ENCODE measurements around the gene APCDD1L. TPM values are rescaled to one million over a fixed set of nuclear protein-coding genes. Genes with fewer than 3 reads are reported as not detected.

The APCDD1L gene
- total and polyA plus RNA-seq, 2 experiments from 2014 or later, result 0.23 TPM; not detected in 1

- H3K9me2 ChIP-seq (replicated peaks; ENCODE audit: insufficient read depth), result no peaks in the 10 kb centered on the region
- peaks cover 14% of the 10 kb centered on the region for H3K4me1 ChIP-seq (ENCODE audit: insufficient read depth)
- no peak for TF ChIP-seq CTCF (IDR thresholded peaks at IDR 0.05; ENCODE audit: poor library complexity)
- no peak for TF ChIP-seq EZH2 (IDR thresholded peaks at IDR 0.05; ENCODE audit: borderline replicate concordance)
- TF ChIP-seq EZH2phosphoT487 (IDR thresholded peaks at IDR 0.05; ENCODE audit: low read depth, severe bottlenecking, unreplicated experiment), result no peak
- H3K27ac ChIP-seq, result no peak overlapping the region
- peaks cover 75% of the 10 kb centered on the region for H3K79me2 ChIP-seq
- no peaks in the 10 kb centered on the region for H3K36me3 ChIP-seq (replicated peaks; ENCODE audit: insufficient read depth, low read depth)
- no peak for DNase-seq (ENCODE audit: low spot score)
- H3K4me3 ChIP-seq, result no peak overlapping the region
- WGBS (ENCODE audit: low lambda C conversion rate, missing lambda C conversion rate), result 15% methylated on average over 1 of the region's 1 CpG
- no peak overlapping the region for H3K4me2 ChIP-seq
- H3K27me3 ChIP-seq, result no peaks in the 10 kb centered on the region
- peaks cover 7% of the 10 kb centered on the region for H4K20me1 ChIP-seq (ENCODE audit: insufficient read depth, poor library complexity, severe bottlenecking)
- no peaks in the 10 kb centered on the region for H3K9me3 ChIP-seq (ENCODE audit: low read depth)
- no peak overlapping the region for H2AFZ ChIP-seq
Measured at GRCh38 chr20:58421497-58421850, 93.7 kb downstream of the APCDD1L start.

- Histone ChIP-seq H3K36me3 (replicated peaks; ENCODE audit: insufficient read depth, low read depth) (no peaks in the 10 kb centered on the region), H2AFZ (no peak overlapping the region), H3K27me3 (no peaks in the 10 kb centered on the region), H3K4me1 (ENCODE audit: insufficient read depth) (peaks cover 14% of the 10 kb centered on the region), H3K27ac (no peak overlapping the region), H4K20me1 (ENCODE audit: insufficient read depth, poor library complexity, severe bottlenecking) (peaks cover 12% of the 10 kb centered on the region), H3K4me3 (no peak overlapping the region), H3K9me2 (replicated peaks; ENCODE audit: insufficient read depth) (no peaks in the 10 kb centered on the region), H3K79me2 (peaks cover 75% of the 10 kb centered on the region), H3K9me3 (ENCODE audit: low read depth) (no peaks in the 10 kb centered on the region), H3K4me2 (no peak overlapping the region)
- TF ChIP-seq EZH2phosphoT487 (IDR thresholded peaks at IDR 0.05; ENCODE audit: low read depth, severe bottlenecking, unreplicated experiment), result no peak
- no peak for TF ChIP-seq EZH2 (IDR thresholded peaks at IDR 0.05; ENCODE audit: borderline replicate concordance)
- no peak for TF ChIP-seq CTCF (IDR thresholded peaks at IDR 0.05; ENCODE audit: poor library complexity)
- no peak for DNase-seq (ENCODE audit: low spot score)
- WGBS (ENCODE audit: low lambda C conversion rate, missing lambda C conversion rate), result 67% methylated on average over 5 of the region's 5 CpGs
Measured at GRCh38 chr20:58420798-58421496, 94.3 kb downstream of the APCDD1L start.

- peaks cover 68% of the 10 kb centered on the region for H3K79me2 ChIP-seq
- H3K27me3 ChIP-seq, result no peaks in the 10 kb centered on the region
- H2AFZ ChIP-seq, result no peak overlapping the region
- WGBS (ENCODE audit: low lambda C conversion rate, missing lambda C conversion rate), result 90% methylated on average over 5 of the region's 5 CpGs
- no peaks in the 10 kb centered on the region for H3K9me3 ChIP-seq (ENCODE audit: low read depth)
- H3K4me1 ChIP-seq (ENCODE audit: insufficient read depth), result peaks cover 5% of the 10 kb centered on the region
- H4K20me1 ChIP-seq (ENCODE audit: insufficient read depth, poor library complexity, severe bottlenecking), result peaks cover 23% of the 10 kb centered on the region
- no peak for DNase-seq (ENCODE audit: low spot score)
- H3K4me3 ChIP-seq, result no peak overlapping the region
- no peak overlapping the region for H3K27ac ChIP-seq
- no peaks in the 10 kb centered on the region for H3K36me3 ChIP-seq (replicated peaks; ENCODE audit: insufficient read depth, low read depth)
- H3K9me2 ChIP-seq (replicated peaks; ENCODE audit: insufficient read depth), result no peaks in the 10 kb centered on the region
- H3K4me2 ChIP-seq, result no peak overlapping the region
- no peak for TF ChIP-seq EZH2 (IDR thresholded peaks at IDR 0.05; ENCODE audit: borderline replicate concordance)
Measured at GRCh38 chr20:58418949-58419748, 96.0 kb downstream of the APCDD1L start.

GRCh38 chr20:58417438-58417837 is 97.8 kb downstream of the APCDD1L start:
- H3K36me3 ChIP-seq (replicated peaks; ENCODE audit: insufficient read depth, low read depth), result no peaks in the 10 kb centered on the region
- no peak overlapping the region for H3K4me3 ChIP-seq
- no peak for DNase-seq (ENCODE audit: low spot score)
- no peaks in the 10 kb centered on the region for H3K27me3 ChIP-seq
- no peak overlapping the region for H3K4me2 ChIP-seq
- H2AFZ ChIP-seq, result no peak overlapping the region
- H3K9me2 ChIP-seq (replicated peaks; ENCODE audit: insufficient read depth), result no peaks in the 10 kb centered on the region
- no peak overlapping the region for H3K27ac ChIP-seq
- 94% methylated on average over 3 of the region's 3 CpGs for WGBS (ENCODE audit: low lambda C conversion rate, missing lambda C conversion rate)
- H3K9me3 ChIP-seq (ENCODE audit: low read depth), result no peaks in the 10 kb centered on the region
- H3K4me1 ChIP-seq (ENCODE audit: insufficient read depth), result peaks cover 3% of the 10 kb centered on the region
- H3K79me2 ChIP-seq, result peaks cover 70% of the 10 kb centered on the region
- peaks cover 28% of the 10 kb centered on the region for H4K20me1 ChIP-seq (ENCODE audit: insufficient read depth, poor library complexity, severe bottlenecking)
- no peak for TF ChIP-seq CTCF (IDR thresholded peaks at IDR 0.05; ENCODE audit: poor library complexity)
- TF ChIP-seq EZH2phosphoT487 (IDR thresholded peaks at IDR 0.05; ENCODE audit: low read depth, severe bottlenecking, unreplicated experiment), result no peak
- TF ChIP-seq EZH2 (IDR thresholded peaks at IDR 0.05; ENCODE audit: borderline replicate concordance), result no peak
